ENCODE data around the gene RAMP2. TPM values are rescaled to one million over a fixed set of nuclear protein-coding genes. Genes with fewer than 3 reads are reported as not detected.
A peak's percentile ranks its signal among the peaks of the same experiment; 100 is the strongest.

RAMP2 gene
- total and polyA plus RNA-seq, 2 of the 13 experiments (the other 11 are each of a cell fraction or from before 2014, with no cell fraction given) = 1.4 to 5.2 TPM

DNA sequence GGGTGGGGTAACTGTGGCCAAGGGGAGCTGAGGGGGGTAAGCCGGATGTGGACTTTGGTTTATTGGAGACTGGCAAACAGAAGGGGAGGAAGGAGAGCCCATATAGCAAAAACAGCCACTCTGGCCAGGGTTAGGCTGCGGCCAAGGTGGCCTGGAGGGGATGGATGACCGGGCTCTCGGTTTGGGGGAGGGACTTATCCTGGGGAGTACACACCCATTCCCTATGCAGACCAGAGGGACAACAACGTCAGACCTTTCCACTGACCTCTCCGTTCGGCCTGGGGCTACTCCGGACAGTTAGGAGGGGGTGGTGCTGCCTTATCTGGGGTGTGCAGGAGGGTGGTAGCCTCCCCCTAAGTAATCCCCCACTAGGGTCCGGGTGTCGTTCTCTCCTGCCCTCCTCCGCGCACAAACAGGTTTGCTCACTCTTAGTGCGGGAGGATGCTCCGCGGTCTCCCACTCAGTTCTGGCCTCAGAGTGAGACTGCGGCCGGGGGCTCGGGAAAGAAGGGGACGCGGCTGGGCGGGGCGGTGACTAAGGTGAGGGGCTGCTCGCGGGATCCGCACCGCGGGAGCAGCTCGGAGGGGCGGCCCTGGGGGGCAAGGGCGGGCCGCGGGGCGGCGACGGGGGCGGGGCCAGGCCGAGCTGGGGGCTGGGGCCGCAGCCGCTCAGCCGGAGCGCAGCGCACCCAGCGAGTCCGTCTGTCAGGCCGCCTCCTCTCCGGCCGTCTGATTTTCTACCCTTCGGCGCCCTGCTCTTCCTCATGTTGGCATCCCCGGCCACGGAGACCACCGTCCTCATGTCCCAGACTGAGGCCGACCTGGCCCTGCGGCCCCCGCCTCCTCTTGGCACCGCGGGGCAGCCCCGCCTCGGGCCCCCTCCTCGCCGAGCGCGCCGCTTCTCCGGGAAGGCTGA lies 19.2 kb downstream of the RAMP2 start, which contains the start of gene WNK4 (continued):
- TF ChIP-seq, protein P1, sequence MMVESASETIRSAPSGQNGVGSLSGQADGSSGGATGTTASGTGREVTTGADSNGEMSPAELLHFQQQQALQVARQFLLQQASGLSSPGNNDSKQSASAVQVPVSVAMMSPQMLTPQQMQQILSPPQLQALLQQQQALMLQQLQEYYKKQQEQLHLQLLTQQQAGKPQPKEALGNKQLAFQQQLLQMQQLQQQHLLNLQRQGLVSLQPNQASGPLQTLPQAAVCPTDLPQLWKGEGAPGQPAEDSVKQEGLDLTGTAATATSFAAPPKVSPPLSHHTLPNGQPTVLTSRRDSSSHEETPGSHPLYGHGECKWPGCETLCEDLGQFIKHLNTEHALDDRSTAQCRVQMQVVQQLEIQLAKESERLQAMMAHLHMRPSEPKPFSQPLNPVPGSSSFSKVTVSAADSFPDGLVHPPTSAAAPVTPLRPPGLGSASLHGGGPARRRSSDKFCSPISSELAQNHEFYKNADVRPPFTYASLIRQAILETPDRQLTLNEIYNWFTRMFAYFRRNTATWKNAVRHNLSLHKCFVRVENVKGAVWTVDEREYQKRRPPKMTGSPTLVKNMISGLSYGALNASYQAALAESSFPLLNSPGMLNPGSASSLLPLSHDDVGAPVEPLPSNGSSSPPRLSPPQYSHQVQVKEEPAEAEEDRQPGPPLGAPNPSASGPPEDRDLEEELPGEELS (CRISPR knock-in tag; IDR thresholded peaks at IDR 0.05) = peak; percentile 85
- TF ChIP-seq NBN (conservative IDR thresholded peaks at IDR 0.05) (no peak), ATRX (CRISPR knock-in tag; IDR thresholded peaks at IDR 0.05; ENCODE audit: borderline replicate concordance) (no peak), RFX5 (IDR thresholded peaks at IDR 0.05; ENCODE audit: low read depth, low read length) (no peak), YEATS2 (CRISPR knock-in tag; IDR thresholded peaks at IDR 0.05; ENCODE audit: borderline replicate concordance) (peak; percentile 78; the same call in 1 of the 2 replicates), FIP1L1 (IDR thresholded peaks at IDR 0.05; ENCODE audit: borderline replicate concordance, insufficient read depth, low read depth, low read length) (no peak), AKAP8 (CRISPR knock-in tag; IDR thresholded peaks at IDR 0.05) (peak; percentile 99), ZSCAN5A (CRISPR knock-in tag; IDR thresholded peaks at IDR 0.05; ENCODE audit: borderline replicate concordance) (no peak), SAP130 (CRISPR knock-in tag; IDR thresholded peaks at IDR 0.05; ENCODE audit: low read depth) (peak; percentile 87), ADNP (CRISPR knock-in tag; IDR thresholded peaks at IDR 0.05) (no peak), ZEB1 (IDR thresholded peaks at IDR 0.05; ENCODE audit: insufficient replicate concordance, low read depth) (peak; percentile 32), REXO4 (CRISPR knock-in tag; IDR thresholded peaks at IDR 0.05; ENCODE audit: borderline replicate concordance) (no peak), ZZZ3 (CRISPR knock-in tag; IDR thresholded peaks at IDR 0.05; ENCODE audit: borderline replicate concordance) (0 out of 2 replicates have a peak, but pooled peaks have one; percentile 63), PRPF4 (IDR thresholded peaks at IDR 0.05; ENCODE audit: low read depth, low read length, poor library complexity, severe bottlenecking) (no peak), ARHGAP35 (CRISPR knock-in tag; IDR thresholded peaks at IDR 0.05; ENCODE audit: borderline replicate concordance) (no peak; the same call in 1 of the 2 replicates), CBX2 (IDR thresholded peaks at IDR 0.05; ENCODE audit: low read depth, low read length) (no peak), CBX2 (CRISPR knock-in tag; IDR thresholded peaks at IDR 0.05; ENCODE audit: low read depth) (peak; percentile 86; the same call in 1 of the 2 replicates), GFI1 (CRISPR knock-in tag; IDR thresholded peaks at IDR 0.05; ENCODE audit: borderline replicate concordance) (peak; percentile 69), SIX4 (CRISPR knock-in tag; IDR thresholded peaks at IDR 0.05) (no peak; the same call in 1 of the 2 replicates), ZNF639 (CRISPR knock-in tag; conservative IDR thresholded peaks at IDR 0.05) (peak; percentile 21; the same call in 1 of the 2 replicates), HBP1 (CRISPR knock-in tag; IDR thresholded peaks at IDR 0.05; ENCODE audit: low read depth) (peak; percentile 58), ZNF44 (CRISPR knock-in tag; IDR thresholded peaks at IDR 0.05) (no peak), CBX1 (IDR thresholded peaks at IDR 0.05; ENCODE audit: low read depth) (peak; percentile 18)
